Mucosa of rectum (tissue), 2 donors: ENCODE results near the gene MAPKAP1.

Experiments
- H3K27ac ChIP-seq, 2 donors: one replicate each; pipeline ENCODE4 v1.7.0; 2013; ENCODE audit warnings: inconsistent platforms in 2 of 2, low read depth in 2 of 2, low read length in 2 of 2
- H3K27me3 ChIP-seq, 2 donors: one replicate each; pipeline ENCODE4 v1.7.0; 2013; ENCODE audit warnings: low read length in 2 of 2; ENCODE audit not compliant: control insufficient read depth in 2 of 2, insufficient read depth in 2 of 2
- H3K36me3 ChIP-seq, 2 donors: one replicate each; pipeline ENCODE4 v1.7.0; 2013; ENCODE audit warnings: low read length in 2 of 2; ENCODE audit not compliant: control insufficient read depth in 2 of 2, insufficient read depth in 2 of 2
- H3K4me1 ChIP-seq, 2 donors: one replicate each; pipeline ENCODE4 v1.7.0; 2013; ENCODE audit warnings: low read length in 2 of 2, mild to moderate bottlenecking in 1 of 2; ENCODE audit not compliant: control insufficient read depth in 2 of 2, insufficient read depth in 2 of 2
- H3K4me3 ChIP-seq, 2 donors: one replicate each; pipeline ENCODE4 v1.7.0; 2013; ENCODE audit warnings: low read length in 2 of 2
- H3K9ac ChIP-seq, 2 donors: one replicate each; pipeline ENCODE4 v1.7.0; 2013; ENCODE audit warnings: low read length in 2 of 2, low read depth in 1 of 2, mild to moderate bottlenecking in 1 of 2
- H3K9me3 ChIP-seq, 2 donors: one replicate each; pipeline ENCODE4 v1.7.0; 2013; ENCODE audit warnings: low read length in 2 of 2; ENCODE audit not compliant: control insufficient read depth in 2 of 2
- donor health status: healthy.
- donor health status: Normal muscosa, but diverticular disease.

Gene MAPKAP1

DNA sequence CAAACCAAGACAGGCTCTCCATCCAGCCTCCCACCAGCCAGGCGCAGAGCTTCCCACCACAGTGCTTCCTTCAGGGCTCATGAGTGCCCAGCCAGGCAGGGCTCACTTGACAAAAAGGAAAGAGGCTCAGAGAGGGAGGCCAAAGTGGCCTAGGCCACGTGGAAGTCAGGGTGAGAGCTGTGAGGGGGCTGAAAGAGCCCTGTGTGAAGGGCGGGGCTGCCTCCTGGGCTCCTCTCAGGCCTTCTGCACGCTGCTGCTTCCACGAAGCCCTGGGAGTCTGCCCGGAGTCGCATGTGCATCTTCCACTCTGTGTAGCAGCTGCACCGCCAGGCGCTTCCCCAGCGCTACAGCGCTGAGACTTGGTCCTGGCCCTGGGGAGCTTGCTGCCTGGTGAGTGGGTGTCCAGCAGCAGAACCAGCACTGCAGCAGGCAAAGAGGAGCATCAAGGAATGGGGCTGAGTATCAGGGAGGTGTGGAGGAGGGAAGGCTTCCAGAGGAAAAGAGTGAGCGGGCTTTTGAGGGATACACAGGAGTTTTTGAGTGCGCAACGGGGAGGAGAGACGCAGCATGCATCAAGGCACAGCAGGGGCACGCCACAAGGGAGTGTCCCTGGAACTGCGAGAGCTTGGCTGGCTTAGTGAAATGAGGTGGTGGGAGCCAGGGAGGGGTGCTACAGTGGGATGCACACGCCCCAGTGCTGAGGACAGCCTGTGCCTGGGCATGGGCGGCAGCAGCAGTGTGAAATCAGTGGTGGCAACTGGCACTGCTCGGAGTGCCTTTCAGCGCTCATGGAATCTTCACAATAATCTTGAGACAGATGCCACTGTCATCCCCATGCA is 267.4 kb downstream of the MAPKAP1 start:
- peaks cover 12 to 25% of the 10 kb centered on the region in 2 donors for H3K36me3 ChIP-seq
- no peak overlapping the region for H3K4me3 ChIP-seq
- no peaks in the 10 kb centered on the region for H3K9me3 ChIP-seq
- no peak overlapping the region for H3K27ac ChIP-seq
- no peaks in the 10 kb centered on the region for H3K4me1 ChIP-seq
- H3K27me3 ChIP-seq, result no peaks in the 10 kb centered on the region
- no peak overlapping the region for H3K9ac ChIP-seq

DNA sequence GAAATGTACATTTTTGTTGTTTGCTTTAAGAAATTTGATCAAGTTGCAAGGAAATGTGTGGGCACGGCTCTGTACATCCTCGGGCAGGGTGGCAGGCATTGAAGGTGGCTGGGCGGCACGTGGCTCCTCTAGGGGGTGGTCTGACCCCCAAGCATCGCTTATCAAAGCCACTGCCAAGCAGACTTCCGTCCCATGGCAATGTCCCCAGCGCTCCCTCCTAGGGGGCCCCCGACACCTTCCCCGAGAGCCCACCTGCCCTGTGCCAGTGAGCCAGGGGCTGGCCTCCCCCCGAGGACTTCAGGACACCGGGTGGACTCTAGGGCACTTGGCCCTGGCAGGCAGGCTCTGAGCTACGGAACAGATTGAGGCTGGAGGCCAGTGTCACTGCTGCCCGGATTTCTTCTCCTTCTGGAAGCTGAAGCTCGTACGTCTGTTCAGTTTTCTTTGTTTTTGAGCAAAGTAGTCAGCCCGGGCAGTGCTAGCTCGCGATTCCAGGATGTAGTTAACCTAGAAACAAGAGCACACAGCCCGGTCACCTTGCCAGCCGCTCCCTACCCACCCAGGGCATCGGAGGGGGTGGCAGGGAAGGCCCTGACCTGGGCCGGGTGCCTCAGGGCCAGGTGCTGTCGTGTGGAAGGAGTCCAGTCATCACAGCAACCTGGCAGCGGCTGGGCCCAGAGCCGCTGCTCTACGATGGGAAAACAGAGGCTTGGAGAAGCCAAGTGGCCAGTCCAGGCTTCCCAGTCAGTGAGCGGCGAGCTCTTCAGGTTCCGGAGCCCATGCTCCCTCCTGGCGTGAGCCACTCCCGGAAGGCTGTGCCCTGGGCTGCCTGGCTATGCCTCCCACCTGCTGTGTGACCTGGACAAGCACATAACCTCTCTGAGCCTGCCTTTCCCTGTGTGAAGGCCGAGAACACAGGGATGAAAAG is 268.2 kb downstream of the MAPKAP1 start:
- no peak overlapping the region for H3K4me3 ChIP-seq
- no peak overlapping the region for H3K27ac ChIP-seq
- peaks cover 12 to 25% of the 10 kb centered on the region in 2 donors for H3K36me3 ChIP-seq
- no peaks in the 10 kb centered on the region for H3K4me1 ChIP-seq
- no peak overlapping the region for H3K9ac ChIP-seq
- no peaks in the 10 kb centered on the region for H3K27me3 ChIP-seq
- H3K9me3 ChIP-seq, result no peaks in the 10 kb centered on the region

DNA sequence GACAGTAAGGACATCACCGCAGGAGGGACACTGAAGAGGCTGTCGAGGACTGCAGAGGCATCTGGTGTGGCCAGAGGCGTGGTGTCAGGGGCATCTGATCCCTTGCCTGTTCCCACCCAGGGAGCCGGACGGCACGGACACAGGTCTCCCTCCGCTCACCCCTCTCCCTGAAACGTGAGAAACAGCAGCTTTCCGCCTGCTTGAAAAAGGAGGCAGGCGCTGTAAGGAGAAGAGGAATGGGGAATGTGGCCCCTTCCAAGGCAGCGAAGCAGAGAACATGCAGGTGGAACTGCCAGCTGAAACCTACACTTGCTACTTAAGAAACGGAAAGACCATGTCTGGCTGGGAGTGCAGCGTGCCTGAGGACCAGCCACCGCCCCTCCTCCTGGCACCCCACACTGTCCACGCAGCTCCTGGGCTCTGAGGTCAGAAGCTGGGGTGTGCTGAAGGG is 269.2 kb downstream of the MAPKAP1 start:
- Histone ChIP-seq H3K9me3 (no peaks in the 10 kb centered on the region), H3K9ac (no peak overlapping the region), H3K4me1 (no peaks in the 10 kb centered on the region), H3K36me3 (peaks cover 9 to 25% of the 10 kb centered on the region in 2 donors), H3K27me3 (no peaks in the 10 kb centered on the region), H3K4me3 (no peak overlapping the region), H3K27ac (no peak overlapping the region)

DNA sequence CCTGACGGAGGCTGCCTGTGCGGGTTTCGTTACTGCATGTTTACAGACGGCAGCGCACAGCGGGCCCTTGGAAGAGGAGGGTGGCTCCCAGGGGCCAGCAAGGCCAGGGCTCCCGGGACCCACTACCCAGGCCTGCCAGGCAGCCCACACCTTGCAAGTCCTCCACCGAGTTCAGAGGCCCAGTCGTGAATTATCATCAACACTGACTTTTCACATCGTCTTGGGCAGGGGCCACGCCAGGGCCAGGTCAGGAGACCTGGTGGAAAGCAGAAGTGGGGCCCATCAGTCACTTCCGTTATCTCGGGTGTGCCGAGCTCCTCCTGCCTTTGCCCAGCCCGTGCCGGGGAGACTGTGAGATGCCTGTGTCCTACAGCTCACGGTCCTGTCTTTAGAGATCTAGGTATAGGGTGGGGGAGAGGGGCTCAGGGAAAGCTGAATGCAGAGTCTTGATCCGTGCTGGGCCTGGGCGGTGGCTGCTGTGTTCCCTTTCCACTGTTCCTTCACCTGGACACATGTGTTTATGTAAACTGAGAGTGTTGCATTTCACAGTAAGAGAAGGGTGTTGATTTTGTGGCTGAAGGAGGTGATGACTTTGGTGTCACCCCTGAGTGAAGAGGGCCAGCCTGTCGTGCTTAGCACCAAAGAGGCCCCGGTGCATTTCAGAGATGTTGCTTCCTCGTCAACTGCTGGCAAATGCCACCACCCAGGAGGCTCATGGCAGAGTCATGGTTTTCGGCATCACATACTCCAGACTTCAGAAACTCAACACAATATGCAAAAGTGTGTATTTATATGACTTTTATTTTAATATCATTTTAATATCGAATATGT is 270.2 kb downstream of the MAPKAP1 start:
- Histone ChIP-seq H3K4me3 (no peak overlapping the region), H3K9me3 (no peaks in the 10 kb centered on the region), H3K4me1 (no peaks in the 10 kb centered on the region), H3K9ac (no peak overlapping the region), H3K36me3 (peaks cover 9 to 25% of the 10 kb centered on the region in 2 donors), H3K27ac (no peak overlapping the region), H3K27me3 (no peaks in the 10 kb centered on the region)

DNA sequence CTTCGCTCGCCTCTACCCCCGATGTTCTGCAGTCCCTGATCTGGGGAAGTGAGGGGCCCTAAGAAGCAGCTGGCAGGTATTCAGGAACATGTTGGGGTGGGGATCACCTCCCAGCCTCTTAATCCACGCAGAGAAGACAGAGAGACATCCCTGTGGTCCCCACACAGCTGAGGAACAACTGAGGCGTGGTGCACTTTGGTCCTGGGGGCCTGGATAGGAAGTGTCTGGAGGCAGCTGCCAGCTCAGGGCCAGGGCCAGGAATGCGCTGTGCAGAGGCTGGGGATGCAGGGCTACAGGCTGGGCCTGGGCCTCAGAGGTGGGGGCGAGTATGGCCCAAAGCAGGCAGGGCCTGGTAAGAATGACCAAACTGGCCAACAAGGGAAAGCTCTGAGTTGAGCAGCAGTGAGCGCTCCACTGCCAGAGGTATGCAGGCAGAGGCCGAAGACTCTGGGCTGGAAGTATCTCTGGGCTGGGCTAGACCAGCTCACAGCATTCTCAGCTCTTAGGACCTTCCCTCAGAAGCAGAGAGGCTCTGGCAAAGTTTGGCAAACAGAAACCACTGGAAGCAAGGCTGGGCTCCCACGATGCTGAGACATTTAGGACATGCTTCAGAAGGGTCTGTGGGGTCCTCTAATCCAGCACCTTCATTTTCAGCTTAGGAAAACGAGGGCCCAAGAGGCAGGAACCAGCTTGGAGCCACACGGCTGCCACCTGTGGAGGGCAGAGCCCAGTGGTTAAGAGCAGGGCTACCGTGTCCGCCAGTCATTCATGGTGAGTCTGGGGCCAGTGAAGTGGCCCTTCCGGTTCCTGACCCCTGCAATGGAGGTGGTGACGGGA is 271.0 kb downstream of the MAPKAP1 start:
- no peaks in the 10 kb centered on the region for H3K27me3 ChIP-seq
- no peak overlapping the region for H3K4me3 ChIP-seq
- H3K27ac ChIP-seq, result no peak overlapping the region
- H3K9ac ChIP-seq, result no peak overlapping the region
- peaks cover 6 to 25% of the 10 kb centered on the region in 2 donors for H3K36me3 ChIP-seq
- H3K4me1 ChIP-seq, result no peaks in the 10 kb centered on the region
- no peaks in the 10 kb centered on the region for H3K9me3 ChIP-seq

DNA sequence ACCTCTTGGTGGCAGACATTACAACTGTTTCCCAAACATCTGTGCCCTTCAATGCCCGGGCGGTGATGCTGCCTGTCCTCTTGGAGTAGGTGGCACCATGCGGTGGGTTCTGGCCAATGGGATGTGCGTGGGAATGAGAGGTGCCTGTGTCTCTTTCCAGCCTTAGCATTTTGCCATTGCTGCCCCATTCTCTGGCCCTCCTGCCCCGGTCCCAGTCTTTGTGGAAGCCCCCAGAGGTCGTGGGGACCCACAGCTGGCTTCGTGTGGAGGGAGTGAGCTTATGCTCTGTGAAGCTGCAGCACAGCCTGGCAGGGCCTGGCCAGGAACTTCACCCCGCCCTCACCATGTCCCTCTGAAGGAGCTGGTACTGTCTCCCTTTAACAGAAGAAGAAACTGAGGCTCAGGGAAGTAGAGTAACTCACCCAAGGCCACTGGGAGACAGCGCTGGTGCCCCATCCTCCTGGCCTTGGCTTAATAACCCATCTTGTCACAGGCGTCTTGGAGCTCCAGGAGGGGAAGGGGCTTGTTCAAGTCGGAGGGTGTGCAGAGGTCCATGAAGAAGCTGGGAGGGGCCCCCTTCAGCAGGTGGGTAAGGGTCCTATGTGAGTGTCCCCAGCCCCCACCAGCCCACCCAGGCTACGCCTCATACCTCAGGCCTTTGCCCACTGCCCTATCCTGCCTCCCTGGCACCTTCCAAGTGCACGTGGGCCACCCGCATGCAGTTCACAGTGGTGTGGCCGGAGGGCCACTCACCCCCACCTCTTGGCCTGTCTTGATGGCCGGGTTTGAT is 271.8 kb downstream of the MAPKAP1 start:
- Histone ChIP-seq H3K9me3 (no peaks in the 10 kb centered on the region), H3K36me3 (peaks cover 6 to 19% of the 10 kb centered on the region in 2 donors), H3K27ac (no peak overlapping the region), H3K4me3 (no peak overlapping the region), H3K9ac (no peak overlapping the region), H3K27me3 (no peaks in the 10 kb centered on the region), H3K4me1 (no peaks in the 10 kb centered on the region)

DNA sequence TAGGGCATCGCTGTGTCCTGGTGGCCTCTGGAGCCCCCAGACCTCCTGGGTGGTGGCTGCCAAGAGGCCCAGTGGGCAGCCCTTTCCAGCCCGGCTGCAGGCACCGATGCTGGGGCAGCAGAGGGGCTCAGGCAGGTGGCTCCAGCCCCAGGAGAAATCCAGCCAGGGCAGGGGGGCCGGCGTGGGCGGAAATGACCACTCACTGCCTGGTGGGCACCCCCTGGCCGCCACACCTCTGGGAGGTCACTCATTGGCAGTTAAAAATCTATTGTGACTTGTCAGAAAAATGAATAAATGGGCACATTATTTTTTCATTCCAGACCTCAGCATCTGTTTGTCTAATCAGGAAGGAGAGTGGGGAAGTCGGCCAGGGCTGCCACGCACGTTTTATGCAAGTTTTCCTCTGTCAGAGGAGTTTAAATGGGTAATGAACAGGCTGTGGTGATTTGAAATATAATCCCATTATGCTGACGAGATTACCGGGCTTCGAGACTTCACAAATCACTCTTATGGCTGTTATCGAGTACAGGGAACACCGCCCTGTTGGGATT is 273.5 kb downstream of the MAPKAP1 start:
- H3K4me1 ChIP-seq, result no peaks in the 10 kb centered on the region
- peaks cover 2 to 7% of the 10 kb centered on the region in 2 donors for H3K36me3 ChIP-seq
- H3K9ac ChIP-seq, result no peak overlapping the region
- H3K27me3 ChIP-seq, result no peaks in the 10 kb centered on the region
- no peak overlapping the region for H3K27ac ChIP-seq
- no peaks in the 10 kb centered on the region for H3K9me3 ChIP-seq
- H3K4me3 ChIP-seq, result no peak overlapping the region

DNA sequence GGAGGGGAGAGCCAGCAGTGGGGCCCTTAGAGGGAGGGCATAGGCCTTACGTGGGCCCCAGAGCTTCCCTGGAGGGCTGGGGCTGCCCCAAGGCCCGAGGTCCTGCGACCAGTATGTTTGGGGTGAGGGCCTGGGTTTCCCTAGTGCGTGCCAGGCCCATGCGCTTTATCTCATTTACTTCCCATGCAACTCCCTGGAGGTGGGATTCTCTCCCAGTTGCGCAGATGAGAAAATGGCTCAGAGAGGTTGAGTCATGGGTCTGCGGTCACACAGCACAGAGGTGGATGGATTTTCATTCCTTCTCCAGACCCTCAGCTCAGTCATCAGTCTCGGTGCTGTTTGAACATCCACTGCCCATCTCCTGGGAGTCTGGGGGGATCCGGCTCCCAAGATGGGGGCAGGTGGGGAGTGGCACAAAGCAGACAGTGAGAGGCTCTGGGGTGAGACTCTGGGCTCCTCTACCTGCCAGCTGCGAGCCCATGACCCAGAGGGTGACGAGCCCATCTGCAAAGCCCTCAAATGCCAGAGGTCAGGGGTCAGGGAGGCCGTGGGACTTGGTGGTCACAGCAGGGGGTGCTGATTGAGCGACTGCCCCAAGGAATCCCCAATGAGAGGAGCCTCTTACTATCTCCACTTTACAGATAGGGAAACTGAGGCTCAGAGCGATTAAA is 274.2 kb downstream of the MAPKAP1 start:
- no peaks in the 10 kb centered on the region for H3K4me1 ChIP-seq
- H3K9me3 ChIP-seq, result no peaks in the 10 kb centered on the region
- H3K27me3 ChIP-seq, result no peaks in the 10 kb centered on the region
- no peak overlapping the region for H3K4me3 ChIP-seq
- H3K27ac ChIP-seq, result no peak overlapping the region
- H3K36me3 ChIP-seq, result peaks cover 0 to 7% of the 10 kb centered on the region in 2 donors
- H3K9ac ChIP-seq, result no peak overlapping the region
